ENCODE results near the gene BPI. TPM values are rescaled to one million over a fixed set of nuclear protein-coding genes. Genes with fewer than 3 reads are reported as not detected.

BPI gene
- total RNA-seq, 2 donors from 2014 or later, result not detected

DNA sequence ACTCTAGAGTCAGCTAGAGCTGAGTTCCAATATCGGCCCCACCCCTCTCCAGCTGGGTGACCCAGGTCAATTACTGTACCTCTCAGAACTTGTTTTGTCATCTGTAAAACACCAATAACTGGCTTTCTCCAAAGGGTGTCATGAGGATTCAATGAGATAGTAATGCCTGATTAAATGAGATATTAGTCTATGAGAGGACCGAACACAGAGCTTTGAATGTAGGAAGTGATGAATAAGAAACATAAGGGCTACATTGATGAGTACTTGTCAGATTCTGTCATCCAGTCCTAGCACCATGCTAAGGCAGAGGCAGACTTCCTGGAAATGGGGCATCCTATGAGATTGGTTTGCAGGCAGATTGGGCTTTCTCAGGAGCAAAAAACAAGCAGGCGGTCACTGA, 20.2 kb downstream of the BPI start:
- intact Hi-C loops (cut with DNase I), result no loop called here
- H3K4me1 ChIP-seq, result no peaks in the 10 kb centered on the region
- no peaks in the 10 kb centered on the region for H3K27me3 ChIP-seq
- H3K36me3 ChIP-seq (replicated peaks in 1 of 2; ENCODE audit: insufficient read depth in 1 of 2, low read depth in 2 of 2), result no peaks in the 10 kb centered on the region
- ATAC-seq (no peak), DNase-seq (no peak)
- no peak for TF ChIP-seq POLR2A (IDR thresholded peaks at IDR 0.05)
- TF ChIP-seq, protein P1, sequence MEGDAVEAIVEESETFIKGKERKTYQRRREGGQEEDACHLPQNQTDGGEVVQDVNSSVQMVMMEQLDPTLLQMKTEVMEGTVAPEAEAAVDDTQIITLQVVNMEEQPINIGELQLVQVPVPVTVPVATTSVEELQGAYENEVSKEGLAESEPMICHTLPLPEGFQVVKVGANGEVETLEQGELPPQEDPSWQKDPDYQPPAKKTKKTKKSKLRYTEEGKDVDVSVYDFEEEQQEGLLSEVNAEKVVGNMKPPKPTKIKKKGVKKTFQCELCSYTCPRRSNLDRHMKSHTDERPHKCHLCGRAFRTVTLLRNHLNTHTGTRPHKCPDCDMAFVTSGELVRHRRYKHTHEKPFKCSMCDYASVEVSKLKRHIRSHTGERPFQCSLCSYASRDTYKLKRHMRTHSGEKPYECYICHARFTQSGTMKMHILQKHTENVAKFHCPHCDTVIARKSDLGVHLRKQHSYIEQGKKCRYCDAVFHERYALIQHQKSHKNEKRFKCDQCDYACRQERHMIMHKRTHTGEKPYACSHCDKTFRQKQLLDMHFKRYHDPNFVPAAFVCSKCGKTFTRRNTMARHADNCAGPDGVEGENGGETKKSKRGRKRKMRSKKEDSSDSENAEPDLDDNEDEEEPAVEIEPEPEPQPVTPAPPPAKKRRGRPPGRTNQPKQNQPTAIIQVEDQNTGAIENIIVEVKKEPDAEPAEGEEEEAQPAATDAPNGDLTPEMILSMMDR (IDR thresholded peaks at IDR 0.05), result no peak
- H3K27ac ChIP-seq, result no peak overlapping the region
- H3K4me3 ChIP-seq, result no peak overlapping the region
- WGBS, 2 donors, result 77 to 91% methylated on average over 3 of the region's 3 CpGs
- no peaks in the 10 kb centered on the region for H3K9me3 ChIP-seq

DNA sequence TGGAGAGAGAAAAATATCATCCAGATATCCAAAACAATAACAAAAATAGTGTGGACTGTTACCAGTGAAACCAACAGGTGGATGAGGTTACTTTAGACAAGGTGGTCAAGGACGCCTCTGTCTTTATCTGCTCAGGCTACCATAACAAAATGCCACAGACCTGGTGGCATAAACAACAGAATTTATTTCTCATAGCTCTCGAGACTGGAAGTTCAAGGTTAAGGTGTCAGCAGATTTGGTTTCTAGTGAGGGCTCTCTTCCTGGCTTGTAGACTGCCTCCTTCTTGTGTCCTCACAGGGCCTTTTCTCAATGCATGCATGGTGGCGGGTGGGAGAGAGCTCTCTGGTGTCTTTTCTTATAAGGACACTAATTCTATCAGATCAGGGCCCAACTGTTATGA, 21.2 kb downstream of the BPI start:
- Histone ChIP-seq H3K27me3 (no peaks in the 10 kb centered on the region), H3K9me3 (no peaks in the 10 kb centered on the region), H3K27ac (no peak overlapping the region), H3K4me3 (no peak overlapping the region), H3K36me3 (replicated peaks in 1 of 2; ENCODE audit: insufficient read depth in 1 of 2, low read depth in 2 of 2) (no peaks in the 10 kb centered on the region), H3K4me1 (no peaks in the 10 kb centered on the region)
- DNase-seq (no peak), ATAC-seq (no peak)
- intact Hi-C loops (cut with DNase I), result no loop called here
- WGBS, 2 donors, result 66 to 69% methylated on average over 3 of the region's 3 CpGs
- TF ChIP-seq POLR2A (IDR thresholded peaks at IDR 0.05), result no peak
- TF ChIP-seq, protein P1 (IDR thresholded peaks at IDR 0.05), result no peak

DNA sequence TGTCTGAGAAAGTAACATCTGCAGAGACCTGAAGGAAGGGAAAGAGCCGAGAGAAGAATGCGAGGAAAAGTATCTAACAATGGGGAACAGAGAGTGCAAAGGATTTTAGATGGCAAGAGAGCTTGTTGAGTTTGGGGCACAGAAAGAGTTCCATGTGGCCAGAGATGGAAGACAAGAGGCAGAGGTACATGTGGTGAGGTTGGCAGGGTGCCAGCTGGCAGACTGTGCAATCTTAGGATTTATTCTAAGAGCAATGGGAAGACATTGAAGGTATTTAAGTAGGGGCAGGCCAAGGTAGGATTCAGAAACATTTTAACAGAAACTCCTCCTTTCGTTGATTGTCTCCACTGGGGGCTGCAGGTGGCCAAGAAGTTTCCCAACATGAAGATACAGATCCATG, 21.9 kb downstream of the BPI start:
- ATAC-seq (no peak), DNase-seq (no peak)
- Histone ChIP-seq H3K9me3 (no peaks in the 10 kb centered on the region), H3K27me3 (no peaks in the 10 kb centered on the region), H3K4me1 (no peaks in the 10 kb centered on the region), H3K27ac (no peak overlapping the region), H3K36me3 (replicated peaks in 1 of 2; ENCODE audit: insufficient read depth in 1 of 2, low read depth in 2 of 2) (no peaks in the 10 kb centered on the region), H3K4me3 (no peak overlapping the region)
- intact Hi-C loops (cut with DNase I), result no loop called here
- TF ChIP-seq, protein P1 (IDR thresholded peaks at IDR 0.05), result no peak
- TF ChIP-seq POLR2A (IDR thresholded peaks at IDR 0.05), result no peak
- 71 to 74% methylated on average over 3 of the region's 3 CpGs for WGBS, 2 donors

DNA sequence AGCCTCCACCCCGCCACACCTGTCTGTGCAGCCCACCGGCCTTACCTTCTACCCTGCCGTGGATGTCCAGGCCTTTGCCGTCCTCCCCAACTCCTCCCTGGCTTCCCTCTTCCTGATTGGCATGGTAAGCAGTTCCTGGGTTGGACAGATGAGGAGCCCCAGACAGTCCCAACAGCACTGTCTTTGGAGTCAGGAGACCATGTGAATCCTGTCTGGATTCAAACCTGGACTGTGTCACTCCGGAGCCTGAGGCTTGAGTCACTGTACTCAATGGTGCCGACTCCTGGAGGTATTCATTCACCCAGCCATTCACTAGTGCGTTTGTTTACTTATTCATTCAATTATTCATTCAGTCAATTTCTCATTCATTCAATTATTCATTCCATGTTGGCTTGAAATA, 22.4 kb downstream of the BPI start:
- Histone ChIP-seq H3K9me3 (no peaks in the 10 kb centered on the region), H3K27ac (no peak overlapping the region), H3K27me3 (no peaks in the 10 kb centered on the region), H3K4me3 (no peak overlapping the region), H3K36me3 (replicated peaks in 1 of 2; ENCODE audit: insufficient read depth in 1 of 2, low read depth in 2 of 2) (no peaks in the 10 kb centered on the region), H3K4me1 (no peaks in the 10 kb centered on the region)
- ATAC-seq, result no peak
- DNase-seq, result no peak
- intact Hi-C loops (cut with DNase I), result no loop called here
- TF ChIP-seq POLR2A (IDR thresholded peaks at IDR 0.05), result no peak
- TF ChIP-seq, protein P1 (IDR thresholded peaks at IDR 0.05), result no peak
- 81 to 85% methylated on average over 7 of the region's 7 CpGs for WGBS, 2 donors

DNA sequence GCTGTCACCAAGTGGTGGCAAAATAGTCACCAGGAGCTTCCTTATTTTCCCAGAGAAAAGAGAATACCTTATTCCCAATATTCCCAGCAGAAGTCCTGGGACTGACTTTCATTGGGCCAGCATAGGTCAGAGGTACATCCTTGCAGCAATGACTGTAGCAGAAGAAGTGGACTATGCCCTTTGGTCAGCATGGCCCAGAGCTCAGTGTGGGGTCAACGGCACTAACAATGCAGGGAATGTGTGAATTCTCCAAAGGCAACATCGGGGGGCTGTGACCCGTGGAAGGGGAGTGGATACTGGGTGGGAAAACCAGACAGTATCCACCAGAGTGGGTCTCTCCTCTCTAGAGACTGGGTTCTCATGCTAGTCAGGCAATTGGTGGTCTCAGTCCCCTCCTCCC, 26.7 kb downstream of the BPI start:
- Histone ChIP-seq H3K36me3 (replicated peaks in 1 of 2; ENCODE audit: insufficient read depth in 1 of 2, low read depth in 2 of 2) (no peaks in the 10 kb centered on the region), H3K27ac (no peak overlapping the region), H3K4me3 (no peak overlapping the region), H3K27me3 (no peaks in the 10 kb centered on the region), H3K9me3 (no peaks in the 10 kb centered on the region), H3K4me1 (no peaks in the 10 kb centered on the region)
- TF ChIP-seq POLR2A (IDR thresholded peaks at IDR 0.05), result no peak
- TF ChIP-seq, protein P1 (IDR thresholded peaks at IDR 0.05), result no peak
- ATAC-seq (no peak), DNase-seq (no peak)
- 32 to 51% methylated on average over 3 of the region's 3 CpGs for WGBS, 2 donors
- intact Hi-C loops (cut with DNase I), result no loop called here
